Body of pancreas (tissue), 4 donors: Measurements from ENCODE around the gene MED10. TPM values are rescaled to one million over a fixed set of nuclear protein-coding genes. Genes with fewer than 3 reads are reported as not detected.

ENCODE experiments used
- ATAC-seq: fragments of 150-250 bp; one replicate; pipeline ENCODE4 v1.9.1; 2016
- DNase-seq, 4 donors: peaks; one replicate each; pipeline ENCODE4 v3.0.0-alpha.2; 2019
- H3K27ac ChIP-seq, 4 donors: fragments of 200-600 bp; sonication (generic); 1 replicate in 3 of 4; 2 replicates in 1 of 4; pipeline versions ENCODE4 v1.5.1 to v1.6.1; 2016 to 2019; ENCODE audit warnings: mild to moderate bottlenecking in 1 of 4, mixed read lengths in 1 of 4, moderate library complexity in 1 of 4
- H3K27me3 ChIP-seq, 2 donors: fragments of 200-600 bp; sonication (generic); one replicate each; pipeline ENCODE4 v1.6.0; 2016; ENCODE audit warnings: mild to moderate bottlenecking in 1 of 2
- H3K36me3 ChIP-seq, 2 donors: fragments of 200-600 bp; sonication (generic); replicated peaks in 1 of 2; 2 replicates each; pipeline ENCODE4 v1.5.1; 2016; ENCODE audit warnings: low read depth in 2 of 2; ENCODE audit not compliant: insufficient read depth in 1 of 2
- H3K4me1 ChIP-seq: fragments of 200-600 bp; sonication (generic); one replicate; pipeline ENCODE4 v1.6.0; 2016
- H3K4me3 ChIP-seq, 2 donors: fragments of 200-600 bp; sonication (generic); 1 replicate in 1 of 2; 2 replicates in 1 of 2; pipeline ENCODE4 v1.5.1; 2016 to 2019
- H3K9me3 ChIP-seq, 3 donors: fragments of 200-600 bp; sonication (generic); 1 replicate in 2 of 3; 2 replicates in 1 of 3; pipeline ENCODE4 v1.5.1; 2016
- POLR2A ChIP-seq, 3 donors: fragments of 450-650 bp; IDR thresholded peaks; one replicate each; pipeline ENCODE4 v1.6.1; 2016; ENCODE audit warnings: antibody characterized with exemption in 3 of 3, mild to moderate bottlenecking in 2 of 3
- WGBS, 2 donors: methylation state at CpG; one replicate each; pipeline ENCODE4 v1.1.5; 2017; 5-methylcytosine and 5-hydroxymethylcytosine counted together
- intact Hi-C: fragments of 100-400 bp; cut with DNase I; formaldehyde crosslinking; loops from one replicate; pipeline ENCODE4 v1.15.1; 2023
- total RNA-seq, 2 donors: library from RNA; depleted of rRNA; stranded (reverse); fragments of >200 nt; gene quantifications; one replicate each; pipeline ENCODE4 v1.1.0, GENCODE V29; 2016
- TF ChIP-seq, protein P1 (sequence below), 7 experiments: fragments of 450-650 bp in 4 of 7; fragments of 200-600 bp in 3 of 7; sonication (generic) in 3 of 7; IDR thresholded peaks; one replicate each; pipeline ENCODE4 v1.5.1; 2016 to 2019; ENCODE audit warnings: antibody characterized with exemption in 7 of 7

The MED10 gene, protein sequence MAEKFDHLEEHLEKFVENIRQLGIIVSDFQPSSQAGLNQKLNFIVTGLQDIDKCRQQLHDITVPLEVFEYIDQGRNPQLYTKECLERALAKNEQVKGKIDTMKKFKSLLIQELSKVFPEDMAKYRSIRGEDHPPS
- 10 to 100 TPM in 1 of 2 donors, 1 to 10 TPM in 1; 9.6 to 15.5 TPM for total RNA-seq

DNA sequence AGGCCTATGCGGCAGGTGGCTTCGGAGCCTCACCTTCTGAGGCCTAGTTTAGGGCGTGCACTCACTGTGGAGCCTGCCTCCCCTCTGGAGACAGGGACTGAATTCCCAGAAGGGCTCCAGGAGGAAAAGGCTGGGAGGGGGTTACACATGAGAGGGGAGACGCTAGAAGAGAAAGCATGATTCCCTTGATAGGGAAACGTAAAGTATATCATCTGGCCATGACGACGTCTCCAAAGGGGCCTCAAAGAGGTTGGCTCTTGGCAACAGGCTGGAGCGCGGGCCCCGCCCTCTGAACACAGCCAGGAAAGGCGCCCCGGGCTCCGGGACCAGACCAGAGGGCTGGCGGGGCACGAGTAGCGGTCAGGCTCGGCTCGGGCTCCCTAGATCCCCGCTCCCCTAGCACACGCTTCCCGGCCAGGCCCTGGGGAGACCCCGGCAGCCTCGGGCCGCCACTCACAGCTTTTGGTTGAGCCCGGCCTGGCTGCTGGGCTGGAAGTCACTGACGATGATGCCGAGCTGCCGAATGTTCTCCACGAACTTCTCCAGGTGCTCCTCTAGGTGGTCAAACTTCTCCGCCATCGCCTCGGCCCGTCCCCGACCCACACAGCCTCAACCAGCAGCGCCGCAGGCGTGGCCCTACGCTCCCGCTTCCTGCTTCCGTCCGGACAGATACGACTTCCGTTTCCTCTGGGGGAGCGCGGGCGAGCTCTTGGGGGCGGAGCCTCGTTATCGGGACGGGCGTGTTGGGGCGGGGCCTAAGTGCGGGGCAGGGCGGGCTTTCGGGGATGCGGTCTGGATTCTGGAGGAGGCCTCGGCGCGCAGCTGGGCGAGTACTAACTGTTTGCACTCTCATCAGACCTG, at the start of gene MED10:
TSS of gene MED10 (minus strand) at position 643 of the 861 bp plus-strand sequence. CDS start at position 579, 64 bp downstream.
- intact Hi-C loops, result no loop called here
- ATAC-seq, result peak; percentile 100
- WGBS, 2 donors, result 0 to 2% methylated on average over 13 to 58 of the region's 60 CpGs

DNA sequence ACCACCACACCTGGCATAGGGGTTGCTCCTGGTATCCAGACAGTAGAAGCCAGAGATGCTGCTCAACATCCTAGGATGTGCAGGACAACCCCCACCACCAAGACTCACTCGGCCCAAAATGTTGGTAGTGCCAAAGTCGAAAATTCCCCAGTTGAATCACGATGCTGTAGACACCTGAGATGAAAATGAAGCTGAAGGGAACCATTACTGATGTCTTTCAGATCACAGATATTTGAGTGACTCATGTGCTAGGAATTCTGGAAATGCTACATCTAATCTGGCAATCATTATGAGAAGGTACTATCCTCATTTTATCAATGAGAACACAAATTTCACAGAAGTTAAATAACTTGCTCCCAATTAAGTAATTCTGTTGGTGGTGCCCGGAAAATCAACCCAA, 49.3 kb upstream of the MED10 start:
- intact Hi-C loops, result no loop called here
- no peak for TF ChIP-seq POLR2A (IDR thresholded peaks at IDR 0.05)
- TF ChIP-seq, protein P1, sequence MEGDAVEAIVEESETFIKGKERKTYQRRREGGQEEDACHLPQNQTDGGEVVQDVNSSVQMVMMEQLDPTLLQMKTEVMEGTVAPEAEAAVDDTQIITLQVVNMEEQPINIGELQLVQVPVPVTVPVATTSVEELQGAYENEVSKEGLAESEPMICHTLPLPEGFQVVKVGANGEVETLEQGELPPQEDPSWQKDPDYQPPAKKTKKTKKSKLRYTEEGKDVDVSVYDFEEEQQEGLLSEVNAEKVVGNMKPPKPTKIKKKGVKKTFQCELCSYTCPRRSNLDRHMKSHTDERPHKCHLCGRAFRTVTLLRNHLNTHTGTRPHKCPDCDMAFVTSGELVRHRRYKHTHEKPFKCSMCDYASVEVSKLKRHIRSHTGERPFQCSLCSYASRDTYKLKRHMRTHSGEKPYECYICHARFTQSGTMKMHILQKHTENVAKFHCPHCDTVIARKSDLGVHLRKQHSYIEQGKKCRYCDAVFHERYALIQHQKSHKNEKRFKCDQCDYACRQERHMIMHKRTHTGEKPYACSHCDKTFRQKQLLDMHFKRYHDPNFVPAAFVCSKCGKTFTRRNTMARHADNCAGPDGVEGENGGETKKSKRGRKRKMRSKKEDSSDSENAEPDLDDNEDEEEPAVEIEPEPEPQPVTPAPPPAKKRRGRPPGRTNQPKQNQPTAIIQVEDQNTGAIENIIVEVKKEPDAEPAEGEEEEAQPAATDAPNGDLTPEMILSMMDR (IDR thresholded peaks at IDR 0.05), result no peak

More for the DNA sequence above, at the start of gene MED10:
- peaks cover 3 to 23% of the 10 kb centered on the region in 2 donors for H3K36me3 ChIP-seq
- peak within 1 kb of the TSS; percentile 26 to 81 (median 62) for H3K27ac ChIP-seq
- H3K4me1 ChIP-seq, result peaks cover 23% of the 10 kb centered on the region
- H3K4me3 ChIP-seq, result peak within 1 kb of the TSS; percentile 64 to 89
- peak; percentile 58 to 84 (median 83) for TF ChIP-seq POLR2A (IDR thresholded peaks at IDR 0.05)
- TF ChIP-seq, protein P1 (IDR thresholded peaks at IDR 0.05), result no peak
- no peaks in the 10 kb centered on the region for H3K9me3 ChIP-seq
- DNase-seq, result peak; percentile 94
- no peaks in the 10 kb centered on the region for H3K27me3 ChIP-seq

DNA sequence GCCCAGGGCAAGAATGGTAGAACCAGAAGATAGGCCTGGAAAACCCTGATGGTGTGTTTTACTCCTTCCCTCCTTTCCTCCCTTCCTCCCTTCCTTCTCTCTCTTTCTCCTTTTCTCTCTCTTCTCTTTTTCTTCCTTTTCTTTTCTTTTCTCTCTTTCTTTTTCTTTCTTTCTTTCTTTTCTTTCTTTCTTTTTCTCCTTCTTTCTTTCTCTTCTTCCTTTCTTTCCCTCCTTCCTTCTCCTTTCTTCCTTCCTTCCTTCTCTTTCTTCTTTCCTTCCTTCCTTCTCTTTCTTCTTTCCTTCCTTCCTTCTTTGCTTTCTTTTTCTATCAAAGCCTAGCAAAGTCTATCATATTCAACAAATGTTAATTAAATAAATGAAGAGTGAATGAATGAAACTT, 46.4 kb upstream of the MED10 start:
- H3K4me1 ChIP-seq, result peaks cover under 1% of the 10 kb centered on the region
- H3K36me3 ChIP-seq, result no peaks in the 10 kb centered on the region
- H3K27ac ChIP-seq, result no peak overlapping the region
- no peaks in the 10 kb centered on the region for H3K27me3 ChIP-seq
- no peak for ATAC-seq
- H3K4me3 ChIP-seq, result no peak overlapping the region
- H3K9me3 ChIP-seq, result no peaks in the 10 kb centered on the region
- no peak for DNase-seq
- TF ChIP-seq POLR2A (IDR thresholded peaks at IDR 0.05), result no peak
- TF ChIP-seq, protein P1 (IDR thresholded peaks at IDR 0.05), result no peak
- intact Hi-C loops, result no loop called here

More for the DNA sequence above, 49.3 kb upstream of the MED10 start:
- WGBS, 2 donors, result 50 to 53% methylated on average over 4 of the region's 4 CpGs
- H3K36me3 ChIP-seq, result no peaks in the 10 kb centered on the region
- ATAC-seq (no peak), DNase-seq (no peak)
- H3K4me1 ChIP-seq, result no peaks in the 10 kb centered on the region
- H3K27me3 ChIP-seq, result no peaks in the 10 kb centered on the region
- H3K9me3 ChIP-seq, result no peaks in the 10 kb centered on the region
- H3K27ac ChIP-seq, result no peak overlapping the region
- H3K4me3 ChIP-seq, result no peak overlapping the region

DNA sequence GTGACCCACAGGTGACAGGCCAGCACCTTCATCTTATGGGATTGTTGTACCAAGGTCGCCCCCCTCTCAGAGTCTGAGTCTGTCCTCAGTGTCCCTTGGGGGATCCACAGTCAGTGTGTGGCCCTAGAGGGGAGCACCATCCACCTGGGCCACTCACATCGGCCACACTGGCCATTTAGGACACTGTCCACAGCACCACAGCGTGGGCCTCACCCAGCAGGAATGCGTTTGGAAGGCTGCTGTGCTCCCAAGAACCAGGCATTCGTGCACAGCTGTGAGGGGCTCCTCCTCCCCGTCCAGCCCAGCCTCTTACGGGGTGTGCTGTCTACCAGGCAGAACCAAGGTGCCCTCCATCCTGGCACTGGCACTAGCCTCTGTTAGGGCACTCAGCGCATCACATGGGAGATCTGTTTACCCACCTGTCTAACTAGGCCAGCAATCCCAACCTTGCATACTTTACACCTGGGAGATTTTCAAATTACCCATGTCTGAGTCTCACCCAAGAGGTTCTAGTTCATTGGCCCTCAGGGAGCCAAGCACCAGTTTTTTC, 45.8 kb upstream of the MED10 start:
- Histone ChIP-seq H3K4me3 (no peak overlapping the region), H3K27ac (no peak overlapping the region), H3K4me1 (peaks cover 5% of the 10 kb centered on the region), H3K9me3 (no peaks in the 10 kb centered on the region), H3K36me3 (no peaks in the 10 kb centered on the region), H3K27me3 (no peaks in the 10 kb centered on the region)
- intact Hi-C loops, result no loop called here
- 67 to 71% methylated on average over 4 to 8 of the region's 8 CpGs for WGBS, 2 donors
- TF ChIP-seq, protein P1 (IDR thresholded peaks at IDR 0.05), result no peak
- no peak for TF ChIP-seq POLR2A (IDR thresholded peaks at IDR 0.05)
- ATAC-seq (no peak), DNase-seq (no peak)
